Adrenal gland (tissue), 12 donors: ENCODE measurements around the gene ARID2. TPM values are rescaled to one million over a fixed set of nuclear protein-coding genes. Genes with fewer than 3 reads are reported as not detected.

Experiments used
- DNase-seq, 7 donors: peaks; one replicate each; pipeline ENCODE4 v3.0.0-alpha.2; 2019 to 2020
- H3K27ac ChIP-seq, 5 donors: fragments of 200-600 bp; sonication (generic) in 4 of 5; 1 replicate in 3 of 5; 2 replicates in 2 of 5; pipeline versions ENCODE4 v1.5.1 to v1.8.0; 2016 to 2020; ENCODE audit warnings: mild to moderate bottlenecking in 1 of 5
- H3K27me3 ChIP-seq: fragments of 200-600 bp; 2 replicates; pipeline ENCODE4 v1.8.0; 2021
- H3K36me3 ChIP-seq, 2 donors: fragments of 200-600 bp; replicated peaks in 1 of 2; 1 replicate in 1 of 2; 2 replicates in 1 of 2; pipeline versions ENCODE4 v1.5.1 to v1.8.0; 2018 to 2022
- H3K4me1 ChIP-seq, 2 donors: fragments of 200-600 bp; replicated peaks in 1 of 2; 1 replicate in 1 of 2; 2 replicates in 1 of 2; pipeline versions ENCODE4 v1.5.1 to v1.8.0; 2018 to 2021
- H3K4me3 ChIP-seq, 4 donors: fragments of 200-600 bp; sonication (generic) in 3 of 4; one replicate each; pipeline ENCODE4 v1.5.1; 2016 to 2018
- H3K9me3 ChIP-seq, 3 donors: fragments of 200-600 bp; sonication (generic) in 1 of 3; replicated peaks in 1 of 3; 1 replicate in 2 of 3; 2 replicates in 1 of 3; pipeline versions ENCODE4 v1.5.1 to v1.8.0; 2016 to 2021
- CTCF ChIP-seq, 6 experiments: fragments of 450-650 bp in 4 of 6; fragments of 200-600 bp in 2 of 6; sonication (generic) in 1 of 6; IDR thresholded peaks; 1 replicate in 5 of 6; 2 replicates in 1 of 6; pipeline versions ENCODE4 v1.5.1 to v1.8.0; 2016 to 2021; ENCODE audit warnings: antibody characterized with exemption in 6 of 6, mild to moderate bottlenecking in 2 of 6, moderate library complexity in 1 of 6
- POLR2A ChIP-seq, 2 donors: fragments of 450-650 bp; IDR thresholded peaks; one replicate each; pipeline ENCODE4 v1.6.1; 2017; ENCODE audit warnings: antibody characterized with exemption in 2 of 2, mild to moderate bottlenecking in 2 of 2, moderate library complexity in 1 of 2
- WGBS, 4 donors: extraction: QIAGEN DNeasy Blood & Tissue Kit in 2 of 4; methylation state at CpG; one replicate each; pipeline versions ENCODE4 v1.1.5 to v1.1.7; 2013 to 2017; 5-methylcytosine and 5-hydroxymethylcytosine counted together
- intact Hi-C, 2 donors: fragments of 100-400 bp; cut with DNase I; formaldehyde crosslinking; loops; one replicate each; pipeline versions ENCODE4 v1.14.1 to v1.15.0; 2022 to 2023
- polyA plus RNA-seq, 3 donors: library from polyadenylated mRNA; stranded (reverse); fragments of 200-250 nt in 2 of 3; fragments of 350-450 nt in 1 of 3; fragmentation: Illumina TruSeq in 1 of 3; extraction: RNeasy Lipid Tissue Mini Kit (QIAGEN cat#74804) in 1 of 3; gene quantifications; one replicate each; pipeline ENCODE4 v1.2.3, GENCODE V29; 2013 to 2014
- total RNA-seq, 9 donors: library from RNA; depleted of rRNA in 4 of 9; stranded (reverse); fragments of >200 nt in 4 of 9; fragments of 120-200 nt in 1 of 9; fragmentation: NEBNext Ultra II Directional in 1 of 9; extraction: Animal tissue kit (Norgen Biotek cat#: 25700) in 1 of 9; gene quantifications; one replicate each; pipeline versions ENCODE4 v1.1.0 to v1.2.4, GENCODE V29; 2013 to 2023
- donor health status: healthy with polysubstance abuse.
- donor health status: Bipolar disorder and iron deficiency.
- donor health status: DM: yes; HTN: yes; CAD: no.
- donor health status: DM: no; HTN: no; CAD: no.
- donor health status: DM: no; HTN: no; CAD: no.
- donor health status: DM: yes; HTN: yes; CAD: no.

Gene ARID2
- total and polyA plus RNA-seq, 12 donors = 7.9 to 28.0 (median 17.3) TPM

GRCh38 chr12:45827974-45828373 is 98.5 kb downstream of the ARID2 start:
- Histone ChIP-seq H3K4me1 (no peaks in the 10 kb centered on the region), H3K9me3 (no peaks in the 10 kb centered on the region), H3K4me3 (no peak overlapping the region), H3K27me3 (no peaks in the 10 kb centered on the region), H3K36me3 (no peaks in the 10 kb centered on the region), H3K27ac (no peak overlapping the region)
- no peak for TF ChIP-seq POLR2A (IDR thresholded peaks at IDR 0.05)
- no peak for TF ChIP-seq CTCF (IDR thresholded peaks at IDR 0.05)
- no peak for DNase-seq
- intact Hi-C loops = no loop called here
- WGBS, 4 donors = 85 to 91% (median 90%) methylated on average over 3 of the region's 3 CpGs

- no peaks in the 10 kb centered on the region for H3K4me1 ChIP-seq
- 70 to 79% (median 75%) methylated on average over 2 of the region's 2 CpGs for WGBS, 4 donors
- H3K4me3 ChIP-seq = no peak overlapping the region
- no peaks in the 10 kb centered on the region for H3K36me3 ChIP-seq
- intact Hi-C loops = no loop called here
- H3K27ac ChIP-seq = no peak overlapping the region
- DNase-seq = no peak
- no peaks in the 10 kb centered on the region for H3K27me3 ChIP-seq
- TF ChIP-seq CTCF (IDR thresholded peaks at IDR 0.05) (no peak), POLR2A (IDR thresholded peaks at IDR 0.05) (no peak)
- H3K9me3 ChIP-seq = no peaks in the 10 kb centered on the region
Measured at GRCh38 chr12:45828402-45828801, 98.9 kb downstream of the ARID2 start.

GRCh38 chr12:45831590-45831989 is 102.1 kb downstream of the ARID2 start:
- no peaks in the 10 kb centered on the region for H3K36me3 ChIP-seq
- WGBS, 4 donors = 94 to 97% (median 97%) methylated on average over 2 of the region's 2 CpGs
- no peak for TF ChIP-seq CTCF (IDR thresholded peaks at IDR 0.05)
- no peak for TF ChIP-seq POLR2A (IDR thresholded peaks at IDR 0.05)

GRCh38 chr12:45833401-45833800 is 103.9 kb downstream of the ARID2 start:
- intact Hi-C loops = no loop called here
- no peak overlapping the region for H3K4me3 ChIP-seq
- H3K4me1 ChIP-seq = no peaks in the 10 kb centered on the region
- H3K9me3 ChIP-seq = no peaks in the 10 kb centered on the region
- no peak for DNase-seq
- no peaks in the 10 kb centered on the region for H3K27me3 ChIP-seq
- H3K36me3 ChIP-seq = no peaks in the 10 kb centered on the region
- no peak overlapping the region for H3K27ac ChIP-seq
- TF ChIP-seq CTCF (IDR thresholded peaks at IDR 0.05) (no peak), POLR2A (IDR thresholded peaks at IDR 0.05) (no peak)

More at GRCh38 chr12:45831590-45831989, 102.1 kb downstream of the ARID2 start:
- Histone ChIP-seq H3K9me3 (no peaks in the 10 kb centered on the region), H3K27me3 (no peaks in the 10 kb centered on the region), H3K27ac (no peak overlapping the region), H3K4me1 (no peaks in the 10 kb centered on the region), H3K4me3 (no peak overlapping the region)
- intact Hi-C loops = no loop called here
- DNase-seq = no peak
